HCT116 (cell line): ENCODE results near the gene ITFG1. TPM values are rescaled to one million over a fixed set of nuclear protein-coding genes. Genes with fewer than 3 reads are reported as not detected.
A peak's percentile ranks its signal among the peaks of the same experiment; 100 is the strongest.

Experiments used
- ATAC-seq: fragments of 200-7000 bp; cut with Tn5 transposase; 2 replicates; pipeline ENCODE4 v1.9.1; 2020; ENCODE audit warnings: mild to moderate bottlenecking, moderate library complexity
- BruUV-seq: library from RNA; stranded (reverse); fragments of 400-500 nt; replicated peaks from 2 replicates; lab custom pipeline; 2021; lab: Mats Ljungman, UMichigan
- CTCF ChIA-PET: fragments of 300-600 bp; sonication (Branson Sonifier 250); formaldehyde crosslinking; loops from one replicate; lab custom pipeline; 2021; ENCODE audit warnings: antibody characterized with exemption; lab: Charles Lee
- POLR2A ChIA-PET: fragments of 300-600, 350-600 bp; sonication (Branson Sonifier 250); formaldehyde crosslinking; loops from one replicate; lab custom pipeline; 2021; ENCODE audit warnings: antibody characterized with exemption; lab: Charles Lee
- RAD21 ChIA-PET, 2 experiments: fragments of 300-600 bp; sonication (Branson Sonifier 250); formaldehyde crosslinking; loops; one replicate each; lab custom pipeline; 2023; ENCODE audit warnings: low total read pairs in 2 of 2; ENCODE audit not compliant: uncharacterized antibody in 2 of 2, unreplicated experiment in 2 of 2, low non-redundant PET in 1 of 2; lab: Charles Lee
- DNase-seq: peaks from one replicate; pipeline ENCODE4 v3.0.0-alpha.2; 2010; ENCODE audit warnings: low read depth, low spot score
- H2AFZ ChIP-seq: fragments of 200-600 bp; shearing (Covaris generic), sonication (generic); 2 replicates; pipeline ENCODE4 v1.6.1; 2017; ENCODE audit warnings: low read depth, mixed run types, mixed read lengths, antibody characterized with exemption, low read length; ENCODE audit not compliant: poor library complexity, severe bottlenecking
- H3K27ac ChIP-seq: 2 replicates; pipeline ENCODE4 v1.5.1; 2012; ENCODE audit warnings: low read depth, low read length
- H3K27me3 ChIP-seq: fragments of 200-600 bp; sonication (generic); 2 replicates; pipeline ENCODE4 v1.6.1; 2016; ENCODE audit warnings: mixed run types, low read length, mixed read lengths; ENCODE audit not compliant: insufficient read depth
- H3K36me3 ChIP-seq, 2 experiments: fragments of 200-500 bp in 1 of 2; fragments of 200-600 bp in 1 of 2; sonication (Bioruptor generic) in 1 of 2; sonication (generic) in 1 of 2; 2 replicates each; pipeline versions ENCODE4 v1.5.1 to v1.6.1; 2014 to 2016; ENCODE audit warnings: low read length in 2 of 2, inconsistent platforms in 1 of 2, mixed read lengths in 1 of 2, mixed run types in 1 of 2; ENCODE audit not compliant: insufficient read depth in 2 of 2, control insufficient read depth in 1 of 2
- H3K4me1 ChIP-seq, 2 experiments: fragments of 200-600 bp in 1 of 2; sonication (generic) in 1 of 2; 2 replicates each; pipeline versions ENCODE4 v1.5.1 to v1.6.1; 2012 to 2017; ENCODE audit warnings: low read length in 2 of 2, inconsistent platforms in 1 of 2, mild to moderate bottlenecking in 1 of 2, mixed read lengths in 1 of 2, mixed run types in 1 of 2, moderate library complexity in 1 of 2; ENCODE audit not compliant: insufficient read depth in 2 of 2, control insufficient read depth in 1 of 2
- H3K4me2 ChIP-seq: fragments of 200-600 bp; sonication (generic); 2 replicates; pipeline ENCODE4 v1.6.1; 2017; ENCODE audit warnings: mixed run types, low read length, mixed read lengths
- H3K4me3 ChIP-seq, 2 experiments: fragments of 200-600 bp in 1 of 2; sonication (generic) in 1 of 2; replicated peaks in 1 of 2; 2 replicates each; pipeline ENCODE4 v1.5.1; 2011 to 2016; ENCODE audit warnings: low read length in 2 of 2, control low read depth in 1 of 2, low read depth in 1 of 2, mild to moderate bottlenecking in 1 of 2, mixed read lengths in 1 of 2, mixed run types in 1 of 2
- H3K79me2 ChIP-seq: fragments of 200-600 bp; sonication (generic); 2 replicates; pipeline ENCODE4 v1.6.1; 2017; ENCODE audit warnings: mild to moderate bottlenecking, mixed run types, low read length, moderate library complexity, mixed read lengths; ENCODE audit not compliant: insufficient read depth
- H3K9ac ChIP-seq: fragments of 200-600 bp; sonication (generic); 2 replicates; pipeline ENCODE4 v1.6.1; 2016; ENCODE audit warnings: low read length, mixed read lengths
- H3K9me2 ChIP-seq: fragments of 200-600 bp; sonication (generic), shearing (Covaris generic); 2 replicates; pipeline ENCODE4 v1.6.1; 2017; ENCODE audit warnings: mixed run types, mild to moderate bottlenecking, moderate library complexity; ENCODE audit not compliant: insufficient read depth
- H3K9me3 ChIP-seq, 2 experiments: fragments of 200-500 bp in 1 of 2; fragments of 200-600 bp in 1 of 2; sonication (Bioruptor generic) in 1 of 2; sonication (generic) in 1 of 2; 2 replicates each; pipeline ENCODE4 v1.6.1; 2014 to 2017; ENCODE audit warnings: low read length in 2 of 2, mixed read lengths in 2 of 2, inconsistent platforms in 1 of 2, low read depth in 1 of 2, mild to moderate bottlenecking in 1 of 2, mixed run types in 1 of 2, moderate library complexity in 1 of 2; ENCODE audit not compliant: control insufficient read depth in 1 of 2, insufficient read depth in 1 of 2
- H4K20me1 ChIP-seq: fragments of 200-600 bp; sonication (generic), shearing (Covaris generic); 2 replicates; pipeline ENCODE4 v1.6.1; 2017; ENCODE audit warnings: mixed run types, mild to moderate bottlenecking, moderate library complexity; ENCODE audit not compliant: insufficient read depth
- ATF3 ChIP-seq: IDR thresholded peaks from 2 replicates; pipeline ENCODE4 v1.6.1; 2012
- CBX3 ChIP-seq: IDR thresholded peaks from 2 replicates; pipeline ENCODE4 v1.6.1; 2012; ENCODE audit warnings: low read depth
- CEBPB ChIP-seq: IDR thresholded peaks from 2 replicates; pipeline ENCODE4 v1.6.1; 2012; ENCODE audit warnings: low read depth
- EGR1 ChIP-seq: IDR thresholded peaks from 2 replicates; pipeline ENCODE4 v1.6.1; 2012; ENCODE audit warnings: low read depth
- EZH2phosphoT487 ChIP-seq: fragments of 200-600 bp; IDR thresholded peaks from 2 replicates; pipeline ENCODE4 v1.6.1; 2018; ENCODE audit warnings: antibody characterized with exemption, borderline replicate concordance
- FOSL1 ChIP-seq: IDR thresholded peaks from 2 replicates; pipeline ENCODE4 v1.6.1; 2012; ENCODE audit warnings: low read depth
- JUND ChIP-seq: IDR thresholded peaks from 2 replicates; pipeline ENCODE4 v1.6.1; 2012
- POLR2A ChIP-seq: IDR thresholded peaks from 2 replicates; pipeline ENCODE4 v1.7.0; 2011; ENCODE audit warnings: borderline replicate concordance; ENCODE audit not compliant: insufficient read depth, insufficient read length; ENCODE audit errors: extremely low read depth
- SRF ChIP-seq: IDR thresholded peaks from 2 replicates; pipeline ENCODE4 v1.6.1; 2012; ENCODE audit warnings: low read depth
- YY1 ChIP-seq: IDR thresholded peaks from 2 replicates; pipeline ENCODE4 v1.6.1; 2011; ENCODE audit warnings: low read length, low read depth, moderate library complexity, mild to moderate bottlenecking; ENCODE audit not compliant: insufficient replicate concordance; ENCODE audit errors: extremely low read depth
- ZNF274 ChIP-seq: fragments of 200-500 bp; sonication (Bioruptor generic); IDR thresholded peaks from 2 replicates; pipeline ENCODE4 v1.6.1; 2014; ENCODE audit warnings: mild to moderate bottlenecking, low read depth, low read length, inconsistent platforms
- intact Hi-C: fragments of 100-400 bp; cut with micrococcal nuclease; formaldehyde crosslinking; loops from 2 replicates; pipeline ENCODE4 v1.10.0; 2022
- total RNA-seq: library from RNA; stranded (reverse); gene quantifications from one replicate; pipeline ENCODE4 v1.2.1, GENCODE V29; 2021; ENCODE audit not compliant: unreplicated experiment

ITFG1 gene
- total RNA-seq, 1 experiment from 2014 or later = 24.9 TPM

DNA sequence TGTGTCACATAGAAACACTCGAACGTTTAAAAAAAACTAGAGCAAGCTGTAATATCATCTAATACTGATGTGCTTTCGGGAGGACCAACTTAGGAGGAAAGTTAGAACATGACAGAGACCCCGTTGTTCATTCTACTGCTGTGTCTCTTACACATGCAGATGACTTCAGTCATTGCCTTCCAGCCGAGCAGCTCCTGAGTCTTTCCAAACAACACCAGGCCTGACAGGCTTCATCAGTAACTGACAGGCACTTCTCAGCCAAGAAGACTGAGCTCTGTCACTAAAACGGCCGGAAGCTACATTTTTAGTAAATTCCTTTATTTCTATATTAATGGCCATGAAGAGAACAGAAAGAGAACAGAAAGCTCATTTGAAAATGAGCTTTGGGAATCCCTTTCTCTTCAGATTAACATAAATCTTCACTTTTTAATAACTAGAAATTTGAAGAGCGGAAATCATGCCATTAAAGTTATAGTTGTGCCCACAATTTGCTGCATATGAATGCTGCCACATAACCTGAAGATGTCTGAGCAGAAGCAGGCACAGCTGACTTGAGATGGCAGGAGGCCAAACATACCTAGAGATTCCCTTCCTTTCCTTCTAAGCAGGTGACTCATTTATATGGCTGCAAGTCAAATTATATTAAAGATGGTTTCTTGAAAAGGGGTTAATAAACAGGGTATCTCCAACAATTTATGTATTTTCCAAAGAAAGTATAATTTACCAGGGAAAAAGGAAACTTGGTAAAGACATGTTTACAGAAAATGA, 148.9 kb downstream of the ITFG1 start:
- ATAC-seq = no peak
- Histone ChIP-seq H3K4me2 (no peak overlapping the region), H3K36me3 (no peaks in the 10 kb centered on the region), H4K20me1 (no peaks in the 10 kb centered on the region), H3K9me3 (no peaks in the 10 kb centered on the region), H2AFZ (no peak overlapping the region), H3K27me3 (no peaks in the 10 kb centered on the region), H3K27ac (no peak overlapping the region), H3K4me3 (no peak overlapping the region), H3K9ac (no peak overlapping the region), H3K9me2 (no peaks in the 10 kb centered on the region), H3K4me1 (no peaks in the 10 kb centered on the region; a peak in 1 of 4 replicates), H3K79me2 (no peaks in the 10 kb centered on the region)
- POLR2A ChIA-PET = no interaction called here
- TF ChIP-seq YY1 (no peak), CEBPB (no peak), SRF (no peak), ZNF274 (no peak)
- no TSS peak for BruUV-seq
- RAD21 ChIA-PET = no interaction called here
- DNase-seq = peak; percentile 6
- intact Hi-C loops = no loop called here
- CTCF ChIA-PET = no interaction called here

DNA sequence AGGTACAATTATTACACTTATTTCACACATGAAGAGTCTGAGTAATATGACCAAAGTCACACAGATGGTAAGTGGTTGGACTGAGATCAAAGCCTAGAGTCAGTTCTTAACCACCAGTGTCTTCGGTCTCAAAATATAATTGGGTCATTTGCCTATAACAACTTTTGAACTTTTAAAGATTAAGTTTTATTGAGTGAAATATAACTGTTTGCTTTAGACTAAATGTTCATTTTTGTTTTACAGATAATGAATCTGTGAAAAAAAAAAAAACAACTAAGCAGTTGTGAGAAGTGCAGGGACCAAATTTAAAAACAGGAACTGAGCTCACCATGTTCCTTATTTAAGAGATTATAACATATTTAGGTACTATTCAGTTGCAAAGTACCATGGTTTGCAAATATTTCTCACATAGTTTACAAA, 150.1 kb downstream of the ITFG1 start:
- no peak overlapping the region for H3K4me2 ChIP-seq
- H3K79me2 ChIP-seq = no peaks in the 10 kb centered on the region
- intact Hi-C loops = no loop called here
- H3K9me2 ChIP-seq = no peaks in the 10 kb centered on the region
- DNase-seq (no peak), ATAC-seq (no peak)
- no peak overlapping the region for H2AFZ ChIP-seq
- POLR2A ChIA-PET = no interaction called here
- no peak overlapping the region for H3K27ac ChIP-seq
- CTCF ChIA-PET = no interaction called here
- H3K9ac ChIP-seq = no peak overlapping the region
- H3K9me3 ChIP-seq = no peaks in the 10 kb centered on the region
- no peaks in the 10 kb centered on the region for H4K20me1 ChIP-seq
- RAD21 ChIA-PET = no interaction called here
- no peak for TF ChIP-seq ATF3
- no peak for TF ChIP-seq POLR2A
- no peak for TF ChIP-seq EZH2phosphoT487
- no peak for TF ChIP-seq EGR1
- TF ChIP-seq JUND = no peak
- TF ChIP-seq CBX3 = no peak
- no peak for TF ChIP-seq FOSL1
- H3K4me1 ChIP-seq = no peaks in the 10 kb centered on the region; a peak in 1 of 4 replicates
- H3K36me3 ChIP-seq = no peaks in the 10 kb centered on the region
- H3K4me3 ChIP-seq = no peak overlapping the region
- H3K27me3 ChIP-seq = no peaks in the 10 kb centered on the region
- BruUV-seq = no TSS peak
